Spleen (tissue), 11 donors: ENCODE measurements around the gene SRR. TPM values are rescaled to one million over a fixed set of nuclear protein-coding genes. Genes with fewer than 3 reads are reported as not detected.
"Not testable (repeated sequence)": the region's sequence is repeated elsewhere in the genome, so short reads cannot be mapped to it uniquely, and the experiment has no call there.

Experiments
- DNase-seq: peaks from one replicate; pipeline ENCODE4 v3.0.0-alpha.2; 2020
- H3K27ac ChIP-seq, 8 donors: fragments of 200-600 bp; sonication (generic) in 7 of 8; 1 replicate in 4 of 8; 2 replicates in 4 of 8; pipeline versions ENCODE4 v1.5.0 to v1.8.0; 2016 to 2021; ENCODE audit warnings: inconsistent platforms in 4 of 8, mild to moderate bottlenecking in 4 of 8, moderate library complexity in 1 of 8
- H3K27me3 ChIP-seq, 7 donors: fragments of 200-600 bp; sonication (generic) in 6 of 7; replicated peaks in 1 of 7; 1 replicate in 4 of 7; 2 replicates in 3 of 7; pipeline versions ENCODE4 v1.5.0 to v1.8.0; 2016 to 2021; ENCODE audit warnings: inconsistent platforms in 3 of 7, mild to moderate bottlenecking in 1 of 7
- H3K36me3 ChIP-seq, 6 donors: fragments of 200-600 bp; sonication (generic) in 5 of 6; 1 replicate in 4 of 6; 2 replicates in 2 of 6; pipeline versions ENCODE4 v1.5.0 to v1.8.0; 2016 to 2021; ENCODE audit warnings: inconsistent platforms in 2 of 6
- H3K4me1 ChIP-seq, 6 donors: fragments of 200-600 bp; sonication (generic) in 5 of 6; 1 replicate in 3 of 6; 2 replicates in 3 of 6; pipeline versions ENCODE4 v1.5.0 to v1.8.0; 2016 to 2021; ENCODE audit warnings: inconsistent platforms in 3 of 6
- H3K4me3 ChIP-seq, 8 donors: fragments of 200-600 bp; sonication (generic) in 7 of 8; 1 replicate in 4 of 8; 2 replicates in 4 of 8; pipeline versions ENCODE4 v1.5.0 to v1.8.0; 2016 to 2021; ENCODE audit warnings: inconsistent platforms in 4 of 8, mild to moderate bottlenecking in 4 of 8, moderate library complexity in 2 of 8
- H3K9me3 ChIP-seq, 8 donors: fragments of 200-600 bp; sonication (generic) in 7 of 8; 1 replicate in 4 of 8; 2 replicates in 4 of 8; pipeline versions ENCODE4 v1.5.0 to v1.8.0; 2016 to 2021; ENCODE audit warnings: inconsistent platforms in 4 of 8
- CTCF ChIP-seq, 11 experiments: fragments of 200-600 bp in 7 of 11; fragments of 450-650 bp in 4 of 11; sonication (generic) in 4 of 11; IDR thresholded peaks in 8 of 11; conservative IDR thresholded peaks in 3 of 11; 1 replicate in 7 of 11; 2 replicates in 4 of 11; pipeline versions ENCODE4 v1.4.0 to v1.8.0; 2016 to 2021; ENCODE audit warnings: antibody characterized with exemption in 11 of 11, inconsistent platforms in 4 of 11, mild to moderate bottlenecking in 1 of 11
- POLR2A ChIP-seq, 3 donors: fragments of 450-650 bp; IDR thresholded peaks; one replicate each; pipeline ENCODE4 v1.5.1; 2017; ENCODE audit warnings: antibody characterized with exemption in 3 of 3, mild to moderate bottlenecking in 1 of 3
- POLR2AphosphoS5 ChIP-seq, 3 donors: sonication (generic); formaldehyde crosslinking; IDR thresholded peaks; one replicate each; pipeline ENCODE4 v1.5.1; 2017; ENCODE audit warnings: antibody characterized with exemption in 3 of 3
- WGBS, 5 donors: extraction: QIAGEN DNeasy Blood & Tissue Kit in 3 of 5; methylation state at CpG; one replicate each; pipeline versions ENCODE4 v1.1.5 to v1.1.7; 2013 to 2018; 5-methylcytosine and 5-hydroxymethylcytosine counted together
- intact Hi-C: fragments of 100-400 bp; cut with DNase I; formaldehyde crosslinking; loops from one replicate; pipeline ENCODE4 v1.15.0; 2023; ENCODE audit warnings: low total_unique reads
- polyA plus RNA-seq, 3 donors: library from polyadenylated mRNA; stranded (reverse); fragments of 200-250 nt; gene quantifications; one replicate each; pipeline ENCODE4 v1.2.1, GENCODE V29; 2013
- total RNA-seq, 7 donors: library from RNA; depleted of rRNA in 3 of 7; stranded (reverse); fragments of >200 nt in 3 of 7; fragmentation: NEBNext Ultra II Directional in 4 of 7; extraction: Animal tissue kit (Norgen Biotek cat#: 25700) in 4 of 7; gene quantifications; one replicate each; pipeline versions ENCODE4 v1.1.0 to v1.2.1, GENCODE V29; 2016 to 2021
- donor health status: healthy with polysubstance abuse.
- donor health status: DM: no; HTN: no; CAD: no; lungs with moderate emphysema.
- donor health status: DM: no; HTN: no; CAD: no.
- donor health status: Bipolar disorder and iron deficiency.
- donor health status: healthy.
- donor health status: DM: no; HTN: no; CAD: no.
- donor health status: DM: yes; HTN: yes; CAD: no.

Gene SRR
- total and polyA plus RNA-seq, 10 donors = 3.5 to 16.2 (median 6.7) TPM

DNA sequence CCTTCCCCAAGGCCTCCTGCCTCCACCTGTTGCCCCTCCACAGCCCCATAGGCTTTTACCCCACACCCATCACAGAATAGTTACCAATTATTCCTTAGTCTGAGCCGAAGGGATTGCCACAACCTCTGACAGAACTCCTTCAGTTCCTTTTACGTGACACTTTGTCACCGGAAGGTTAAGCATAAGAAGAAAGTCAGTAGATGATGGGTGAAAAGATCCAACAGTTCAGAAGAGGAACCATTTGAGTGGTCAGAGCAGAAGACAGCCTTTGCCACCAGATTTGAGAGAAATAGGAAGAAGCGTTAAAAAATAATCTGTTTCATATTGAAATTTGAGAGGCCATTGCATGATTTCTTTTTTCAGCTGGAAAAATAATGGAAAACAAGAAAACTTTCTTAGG, 1.2 kb downstream of the SRR start:
- intact Hi-C loops = no loop called here
- WGBS, 5 donors = 70 to 82% (median 72%) methylated on average over 4 of the region's 4 CpGs

GRCh38 chr17:2309338-2310154, 5.8 kb downstream of the SRR start:
- 74 to 84% (median 78%) methylated on average over 6 of the region's 6 CpGs for WGBS, 5 donors
- H3K4me3 ChIP-seq = no peak overlapping the region
- no peak for DNase-seq
- H3K27me3 ChIP-seq = no peaks in the 10 kb centered on the region
- intact Hi-C loops = no loop called here
- no peak overlapping the region for H3K27ac ChIP-seq
- H3K9me3 ChIP-seq = no peaks in the 10 kb centered on the region
- H3K4me1 ChIP-seq = peaks cover 3 to 12% (median 5%) of the 10 kb centered on the region in 6 donors
- TF ChIP-seq CTCF (IDR thresholded peaks at IDR 0.05 in 8 of 11, conservative IDR thresholded peaks at IDR 0.05 in 3 of 11) (no peak), POLR2A (IDR thresholded peaks at IDR 0.05) (no peak), POLR2AphosphoS5 (IDR thresholded peaks at IDR 0.05) (no peak)
- peaks cover 0 to 4% (median 0%) of the 10 kb centered on the region in 6 donors for H3K36me3 ChIP-seq

More for the DNA sequence above, 1.2 kb downstream of the SRR start:
- H3K4me1 ChIP-seq = peaks cover 16 to 50% (median 33%) of the 10 kb centered on the region in 6 donors
- no peak overlapping the region for H3K4me3 ChIP-seq
- DNase-seq = no peak
- no peaks in the 10 kb centered on the region for H3K9me3 ChIP-seq
- H3K36me3 ChIP-seq = peaks cover 0 to 7% (median 4%) of the 10 kb centered on the region in 6 donors
- H3K27me3 ChIP-seq = no peaks in the 10 kb centered on the region
- TF ChIP-seq POLR2A (IDR thresholded peaks at IDR 0.05) (no peak), CTCF (IDR thresholded peaks at IDR 0.05 in 8 of 11, conservative IDR thresholded peaks at IDR 0.05 in 3 of 11) (no peak), POLR2AphosphoS5 (IDR thresholded peaks at IDR 0.05) (no peak)
- no peak overlapping the region for H3K27ac ChIP-seq

GRCh38 chr17:2312736-2313135, 9.0 kb downstream of the SRR start:
- Histone ChIP-seq H3K27me3 (no peaks in the 10 kb centered on the region), H3K27ac (no peak overlapping the region), H3K36me3 (peaks cover 0 to 4% (median 0%) of the 10 kb centered on the region in 6 donors), H3K4me3 (no peak overlapping the region), H3K4me1 (no peaks in the 10 kb centered on the region), H3K9me3 (no peaks in the 10 kb centered on the region)
- no peak for DNase-seq
- intact Hi-C loops = no loop called here
- TF ChIP-seq POLR2AphosphoS5 (IDR thresholded peaks at IDR 0.05) = no peak
- TF ChIP-seq CTCF (IDR thresholded peaks at IDR 0.05 in 8 of 11, conservative IDR thresholded peaks at IDR 0.05 in 3 of 11) = no peak
- 91 to 99% (median 96%) methylated on average over 5 of the region's 5 CpGs for WGBS, 5 donors

- peaks cover 0 to 21% (median 6%) of the 10 kb centered on the region in 6 donors for H3K36me3 ChIP-seq
- WGBS, 5 donors = 83 to 89% (median 87%) methylated on average over 6 to 7 of the region's 7 CpGs
- H3K9me3 ChIP-seq, H3K27ac ChIP-seq, H3K4me1 ChIP-seq, H3K4me3 ChIP-seq, intact Hi-C loops, DNase-seq, H3K27me3 ChIP-seq: not testable (repeated sequence)
These were observed 13.1 kb downstream of the SRR start for GRCh38 chr17:2316916-2317205.
